Neural cell (in vitro differentiated cells): Measurements from ENCODE around the gene PEX13.

Experiments
- EP300 ChIP-seq: fragments of 450-650 bp; conservative IDR thresholded peaks from 2 replicates; pipeline ENCODE4 v1.6.1; 2014; ENCODE audit warnings: antibody characterized with exemption, mild to moderate bottlenecking, moderate library complexity; ENCODE audit not compliant: poor library complexity, severe bottlenecking
- EZH2 ChIP-seq: fragments of 200-600, 300-800 bp; shearing (Covaris generic), sonication (generic); IDR thresholded peaks from 2 replicates; pipeline ENCODE4 v1.6.1; 2014; ENCODE audit warnings: antibody characterized with exemption, low read length, borderline replicate concordance, mild to moderate bottlenecking; ENCODE audit not compliant: insufficient read depth, poor library complexity, severe bottlenecking
- MXI1 ChIP-seq: fragments of 450-650 bp; conservative IDR thresholded peaks from 2 replicates; pipeline ENCODE4 v1.6.1; 2014; ENCODE audit warnings: antibody characterized with exemption, mild to moderate bottlenecking; ENCODE audit not compliant: poor library complexity, severe bottlenecking
- POLR2AphosphoS5 ChIP-seq: IDR thresholded peaks from 2 replicates; pipeline ENCODE4 v1.6.1; 2012
- RAD21 ChIP-seq: fragments of 450-650 bp; conservative IDR thresholded peaks from 2 replicates; pipeline ENCODE4 v1.6.1; 2014; ENCODE audit warnings: antibody characterized with exemption, mild to moderate bottlenecking, moderate library complexity
- SMC3 ChIP-seq: fragments of 450-650 bp; conservative IDR thresholded peaks from 2 replicates; pipeline ENCODE4 v1.6.1; 2014; ENCODE audit warnings: antibody characterized with exemption, mild to moderate bottlenecking, moderate library complexity; ENCODE audit not compliant: poor library complexity
- TAF1 ChIP-seq: IDR thresholded peaks from 2 replicates; pipeline ENCODE4 v1.6.1; 2012; ENCODE audit warnings: low read depth
- TF ChIP-seq, protein P1 (sequence below): fragments of 450-650 bp; IDR thresholded peaks from 2 replicates; pipeline ENCODE4 v1.5.1; 2014; ENCODE audit warnings: antibody characterized with exemption, mild to moderate bottlenecking, moderate library complexity; ENCODE audit not compliant: poor library complexity, severe bottlenecking
- TF ChIP-seq, protein P2 (sequence below): IDR thresholded peaks from 2 replicates; pipeline ENCODE4 v1.6.1; 2012; ENCODE audit warnings: borderline replicate concordance

DNA sequence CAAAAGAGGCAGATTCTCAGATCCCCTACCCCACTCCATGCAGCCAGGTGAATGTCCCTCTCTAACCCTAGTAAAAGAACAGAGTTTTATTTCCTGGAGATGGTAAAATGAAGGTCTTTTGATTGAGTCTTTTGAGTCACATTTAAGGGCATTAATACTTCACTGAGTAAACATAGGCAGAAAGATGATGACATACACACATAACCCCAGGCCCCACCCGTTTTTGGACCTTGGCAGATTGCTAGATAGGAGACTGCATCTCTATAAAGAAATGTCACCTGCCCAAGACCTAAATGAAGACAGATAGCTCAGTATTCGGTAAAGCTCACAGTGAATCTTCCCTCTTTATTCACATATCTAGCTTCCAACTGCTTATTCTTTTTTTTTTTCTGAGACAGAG lies 28.3 kb upstream of the PEX13 start:
- TF ChIP-seq TAF1 (no peak), EZH2 (no peak), POLR2AphosphoS5 (no peak), SMC3 (no peak), RAD21 (no peak), EP300 (no peak), MXI1 (no peak)
- TF ChIP-seq, protein P1, sequence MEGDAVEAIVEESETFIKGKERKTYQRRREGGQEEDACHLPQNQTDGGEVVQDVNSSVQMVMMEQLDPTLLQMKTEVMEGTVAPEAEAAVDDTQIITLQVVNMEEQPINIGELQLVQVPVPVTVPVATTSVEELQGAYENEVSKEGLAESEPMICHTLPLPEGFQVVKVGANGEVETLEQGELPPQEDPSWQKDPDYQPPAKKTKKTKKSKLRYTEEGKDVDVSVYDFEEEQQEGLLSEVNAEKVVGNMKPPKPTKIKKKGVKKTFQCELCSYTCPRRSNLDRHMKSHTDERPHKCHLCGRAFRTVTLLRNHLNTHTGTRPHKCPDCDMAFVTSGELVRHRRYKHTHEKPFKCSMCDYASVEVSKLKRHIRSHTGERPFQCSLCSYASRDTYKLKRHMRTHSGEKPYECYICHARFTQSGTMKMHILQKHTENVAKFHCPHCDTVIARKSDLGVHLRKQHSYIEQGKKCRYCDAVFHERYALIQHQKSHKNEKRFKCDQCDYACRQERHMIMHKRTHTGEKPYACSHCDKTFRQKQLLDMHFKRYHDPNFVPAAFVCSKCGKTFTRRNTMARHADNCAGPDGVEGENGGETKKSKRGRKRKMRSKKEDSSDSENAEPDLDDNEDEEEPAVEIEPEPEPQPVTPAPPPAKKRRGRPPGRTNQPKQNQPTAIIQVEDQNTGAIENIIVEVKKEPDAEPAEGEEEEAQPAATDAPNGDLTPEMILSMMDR: no peak
- TF ChIP-seq, protein P2, sequence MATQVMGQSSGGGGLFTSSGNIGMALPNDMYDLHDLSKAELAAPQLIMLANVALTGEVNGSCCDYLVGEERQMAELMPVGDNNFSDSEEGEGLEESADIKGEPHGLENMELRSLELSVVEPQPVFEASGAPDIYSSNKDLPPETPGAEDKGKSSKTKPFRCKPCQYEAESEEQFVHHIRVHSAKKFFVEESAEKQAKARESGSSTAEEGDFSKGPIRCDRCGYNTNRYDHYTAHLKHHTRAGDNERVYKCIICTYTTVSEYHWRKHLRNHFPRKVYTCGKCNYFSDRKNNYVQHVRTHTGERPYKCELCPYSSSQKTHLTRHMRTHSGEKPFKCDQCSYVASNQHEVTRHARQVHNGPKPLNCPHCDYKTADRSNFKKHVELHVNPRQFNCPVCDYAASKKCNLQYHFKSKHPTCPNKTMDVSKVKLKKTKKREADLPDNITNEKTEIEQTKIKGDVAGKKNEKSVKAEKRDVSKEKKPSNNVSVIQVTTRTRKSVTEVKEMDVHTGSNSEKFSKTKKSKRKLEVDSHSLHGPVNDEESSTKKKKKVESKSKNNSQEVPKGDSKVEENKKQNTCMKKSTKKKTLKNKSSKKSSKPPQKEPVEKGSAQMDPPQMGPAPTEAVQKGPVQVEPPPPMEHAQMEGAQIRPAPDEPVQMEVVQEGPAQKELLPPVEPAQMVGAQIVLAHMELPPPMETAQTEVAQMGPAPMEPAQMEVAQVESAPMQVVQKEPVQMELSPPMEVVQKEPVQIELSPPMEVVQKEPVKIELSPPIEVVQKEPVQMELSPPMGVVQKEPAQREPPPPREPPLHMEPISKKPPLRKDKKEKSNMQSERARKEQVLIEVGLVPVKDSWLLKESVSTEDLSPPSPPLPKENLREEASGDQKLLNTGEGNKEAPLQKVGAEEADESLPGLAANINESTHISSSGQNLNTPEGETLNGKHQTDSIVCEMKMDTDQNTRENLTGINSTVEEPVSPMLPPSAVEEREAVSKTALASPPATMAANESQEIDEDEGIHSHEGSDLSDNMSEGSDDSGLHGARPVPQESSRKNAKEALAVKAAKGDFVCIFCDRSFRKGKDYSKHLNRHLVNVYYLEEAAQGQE: no peak
